HG02642 (cell line): ENCODE results near the gene RBL2.

Source experiments
- ATAC-seq: cut with Tn5 transposase; IDR thresholded peaks from one replicate; pipeline ENCODE4 v1.9.1; 2021; ENCODE audit warnings: mild to moderate bottlenecking; ENCODE audit not compliant: unreplicated experiment, poor library complexity

RBL2 gene

DNA sequence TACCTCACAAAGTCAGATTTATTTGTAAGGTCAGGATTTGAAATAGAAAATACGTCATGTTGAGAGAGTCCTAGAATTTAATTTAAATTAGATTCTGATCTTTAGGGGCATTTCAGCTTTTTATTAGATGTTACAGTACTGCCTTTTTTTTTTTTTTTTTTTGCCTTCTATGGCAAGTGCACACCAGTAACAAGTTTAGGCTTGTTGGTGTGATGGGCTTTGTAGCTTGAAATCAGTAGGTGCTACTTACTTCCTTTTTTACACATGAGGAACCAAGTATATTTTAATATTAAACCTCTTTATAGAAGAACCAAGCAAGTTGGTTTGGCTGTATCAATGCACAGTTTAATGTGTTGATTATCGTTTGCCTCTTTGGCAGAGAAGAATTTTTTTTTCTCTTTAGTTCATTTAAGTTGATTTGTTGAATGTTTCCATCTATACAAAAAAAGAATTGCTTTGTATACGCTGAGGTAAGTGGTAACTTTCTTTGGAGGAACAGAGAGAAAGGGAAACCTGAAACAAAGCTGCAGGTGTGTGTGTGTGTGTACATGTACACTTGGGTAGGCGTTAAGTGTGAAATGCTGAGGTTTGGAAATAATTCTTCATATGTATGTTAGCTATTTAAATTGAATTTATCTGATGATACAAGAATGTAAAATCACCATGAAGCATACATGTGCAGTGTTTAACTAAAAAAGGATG is 15.7 kb downstream of the RBL2 start:
- no peak for ATAC-seq

DNA sequence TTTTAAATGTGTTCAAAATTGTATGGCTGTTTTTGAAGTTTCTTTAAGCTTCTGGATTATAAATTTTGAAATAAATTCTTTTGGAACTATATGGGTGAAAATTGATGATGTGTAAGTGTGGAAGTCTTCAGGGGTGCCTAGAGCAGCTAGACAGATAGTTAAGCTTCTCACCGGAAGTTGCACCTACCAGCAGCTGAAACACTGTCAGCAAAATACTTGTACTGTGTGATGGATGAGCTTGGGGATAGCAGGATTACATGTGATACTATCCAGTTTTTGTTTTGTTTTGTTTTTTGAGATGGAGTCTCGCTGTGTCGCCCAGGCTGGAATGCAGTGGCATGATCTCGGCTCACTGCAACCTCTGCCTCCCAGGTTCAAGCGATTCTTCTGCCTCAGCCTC is 19.7 kb downstream of the RBL2 start:
- ATAC-seq: no peak

DNA sequence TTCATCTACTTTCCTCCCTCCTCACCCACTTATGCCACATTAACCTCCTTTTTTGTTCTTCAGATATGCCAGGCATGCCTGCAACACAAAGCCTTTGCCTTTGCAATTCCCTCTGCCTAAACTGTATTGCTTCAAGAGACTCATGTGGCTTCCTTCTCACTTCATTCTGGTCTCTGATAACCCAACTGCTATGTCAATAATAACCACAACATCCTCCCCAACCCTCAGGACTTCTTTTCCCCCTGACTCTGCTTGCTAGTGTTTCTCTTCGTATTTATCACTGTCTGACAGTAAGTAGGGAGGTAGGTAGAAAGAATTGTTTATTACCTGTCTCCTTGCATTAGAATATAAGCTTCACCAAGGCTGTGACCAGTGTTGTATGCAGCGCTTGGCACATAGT is 22.4 kb downstream of the RBL2 start:
- no peak for ATAC-seq

DNA sequence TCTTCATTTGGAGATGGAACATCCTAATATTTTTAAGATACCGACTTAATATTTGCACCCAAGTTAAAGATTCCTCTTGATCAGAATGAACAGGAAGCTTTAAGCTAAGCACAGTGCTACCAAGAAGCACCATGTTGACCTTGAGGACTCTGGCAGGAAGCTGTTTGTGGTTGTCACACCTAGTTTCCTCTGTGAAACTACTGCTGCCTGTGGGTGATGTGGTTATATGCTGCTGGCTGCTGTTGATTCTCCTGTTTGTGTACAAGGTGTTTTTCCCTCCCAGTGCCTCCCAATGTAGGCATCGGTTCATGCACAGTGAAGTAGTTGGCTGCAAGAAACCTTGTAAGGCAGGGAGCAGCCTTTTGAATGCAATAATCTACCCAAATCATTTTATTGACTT is 23.4 kb downstream of the RBL2 start:
- ATAC-seq: peak; percentile 100

DNA sequence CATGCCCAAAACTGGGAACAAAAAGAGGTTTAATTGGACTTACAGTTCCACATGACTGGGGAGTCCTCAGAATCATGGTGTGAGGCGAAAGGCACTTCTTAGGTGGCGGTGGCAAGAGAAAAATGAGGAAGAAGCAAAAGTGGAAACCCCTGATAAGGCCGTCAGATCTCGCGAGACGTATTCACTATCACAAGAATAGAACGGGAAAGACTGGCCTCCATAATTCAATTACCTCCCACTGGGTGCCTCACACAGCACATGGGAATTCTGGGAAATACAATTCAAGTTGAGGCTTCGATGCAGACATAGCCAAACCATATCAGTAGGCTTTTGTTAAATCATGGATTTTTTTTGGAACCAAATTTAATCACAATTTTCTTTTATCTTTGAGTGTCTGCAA is 24.4 kb downstream of the RBL2 start:
- ATAC-seq: no peak

DNA sequence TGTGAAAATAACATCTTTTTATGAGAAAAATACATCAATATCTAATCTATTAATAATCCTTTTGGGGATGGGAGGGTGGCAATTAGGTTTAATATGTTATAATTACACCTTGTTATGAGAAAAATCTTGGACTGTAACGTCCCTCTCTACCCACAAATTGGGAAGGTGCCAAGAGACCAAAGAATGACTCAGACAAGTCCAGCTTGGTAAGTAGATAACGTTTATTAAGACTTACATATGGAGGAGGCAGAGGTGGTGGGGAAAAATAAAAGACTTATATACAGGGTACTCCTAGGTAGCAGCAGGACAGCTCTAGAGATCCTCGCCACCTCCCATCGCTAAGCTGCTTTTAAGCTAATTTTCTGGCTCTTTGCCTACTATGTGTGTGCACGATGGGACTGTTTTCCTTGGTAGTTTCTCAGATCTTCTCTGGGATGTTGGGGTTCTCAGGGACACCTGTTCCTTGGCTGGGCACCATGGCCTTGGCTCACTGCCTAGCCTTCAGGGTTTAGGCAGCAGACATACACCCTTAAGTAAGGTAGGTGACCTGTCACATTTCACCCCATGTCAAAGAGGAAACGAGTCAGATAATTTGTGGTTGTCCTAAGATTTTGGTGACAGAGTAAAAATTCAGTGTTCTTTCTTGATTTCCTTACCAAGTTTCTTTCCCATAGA is 31.5 kb downstream of the RBL2 start:
- ATAC-seq: no peak

DNA sequence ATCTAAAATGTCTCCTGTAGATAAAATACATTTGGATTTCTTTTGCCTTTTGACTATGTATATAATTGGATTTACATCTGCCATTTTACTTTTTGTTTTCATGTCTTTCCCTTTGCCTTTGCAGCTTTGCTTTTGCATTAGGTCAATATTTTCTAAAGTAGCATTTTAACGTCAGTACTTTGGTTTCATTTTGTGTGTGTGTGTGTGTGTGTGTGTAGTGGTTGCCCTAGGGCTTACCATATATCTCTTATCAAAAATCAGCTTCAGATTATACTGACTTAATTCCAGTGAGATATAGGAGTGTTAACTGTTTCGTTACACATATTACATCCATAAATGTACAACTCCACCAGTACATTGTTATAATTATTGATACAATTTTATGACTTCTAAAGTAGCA is 42.6 kb downstream of the RBL2 start:
- ATAC-seq: no peak

DNA sequence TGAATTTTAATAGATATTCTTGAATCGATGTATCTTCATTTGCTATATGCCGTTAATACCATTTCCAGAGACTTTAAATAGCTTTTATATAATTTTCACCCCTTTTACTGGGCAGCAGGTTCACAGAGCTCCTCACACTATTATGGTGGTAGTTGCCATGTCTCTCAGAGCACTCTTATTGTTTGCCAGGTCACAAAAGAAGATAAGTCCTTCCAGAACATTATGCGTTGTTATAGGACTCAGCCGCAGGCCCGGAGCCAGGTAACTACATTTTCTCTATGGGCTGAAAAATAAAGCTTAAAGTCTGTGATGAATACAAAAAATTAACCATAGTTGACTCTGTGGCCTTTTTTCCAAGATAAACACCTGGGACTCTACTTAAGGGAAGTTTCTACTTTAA is 44.7 kb downstream of the RBL2 start:
- ATAC-seq: no peak

DNA sequence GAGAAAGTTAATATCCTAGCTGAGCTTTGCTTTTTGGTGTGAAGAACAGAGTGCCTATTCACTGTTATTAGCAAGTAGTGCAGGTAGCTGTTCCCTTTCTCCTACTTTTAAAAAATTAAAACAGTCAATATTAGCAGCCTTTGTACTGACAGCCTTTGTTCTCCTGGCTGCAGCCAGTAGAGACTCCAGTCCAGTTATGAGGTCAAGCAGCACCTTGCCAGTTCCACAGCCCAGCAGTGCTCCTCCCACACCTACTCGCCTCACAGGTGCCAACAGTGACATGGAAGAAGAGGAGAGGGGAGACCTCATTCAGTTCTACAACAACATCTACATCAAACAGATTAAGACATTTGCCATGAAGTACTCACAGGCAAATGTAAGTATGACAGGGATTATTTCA is 46.1 kb downstream of the RBL2 start:
- no peak for ATAC-seq

DNA sequence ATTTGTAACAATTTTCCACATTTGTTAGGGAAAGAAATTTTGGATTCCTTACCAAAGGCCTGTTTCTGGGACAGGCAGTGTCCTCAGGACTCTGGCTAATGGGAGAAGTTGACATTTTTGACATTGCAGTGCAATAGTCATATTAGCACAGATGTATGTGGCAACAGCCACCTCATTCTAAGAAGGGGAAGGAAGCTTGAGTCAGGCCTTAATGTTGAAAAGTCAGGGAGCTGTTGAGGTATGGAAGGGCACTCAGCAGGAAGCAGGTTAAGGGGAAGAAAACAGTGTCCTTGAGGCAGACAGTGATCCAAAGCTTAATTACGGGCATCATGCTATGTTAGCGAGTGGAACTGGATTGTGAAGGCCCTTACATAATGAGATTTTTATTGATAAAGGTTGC is 47.9 kb downstream of the RBL2 start:
- ATAC-seq: no peak

DNA sequence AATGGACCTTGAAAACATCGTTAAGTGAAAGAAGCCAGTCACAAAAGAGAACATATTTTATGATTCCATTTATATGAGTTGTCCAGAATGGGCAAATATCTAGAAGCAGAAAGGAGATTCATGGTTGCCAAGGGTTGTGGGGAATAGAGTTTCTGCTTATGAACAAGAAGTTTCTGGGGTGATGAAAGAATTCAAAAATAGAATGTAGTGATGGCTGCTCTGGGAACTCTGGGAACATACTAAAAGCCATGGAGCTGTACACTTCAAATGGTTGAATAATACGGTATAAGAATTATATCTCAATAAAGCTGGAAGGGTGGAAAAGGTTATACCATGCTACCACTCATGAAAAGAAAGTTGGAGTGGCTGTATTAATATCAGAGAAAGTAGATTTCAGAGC is 50.3 kb downstream of the RBL2 start:
- ATAC-seq: no peak

DNA sequence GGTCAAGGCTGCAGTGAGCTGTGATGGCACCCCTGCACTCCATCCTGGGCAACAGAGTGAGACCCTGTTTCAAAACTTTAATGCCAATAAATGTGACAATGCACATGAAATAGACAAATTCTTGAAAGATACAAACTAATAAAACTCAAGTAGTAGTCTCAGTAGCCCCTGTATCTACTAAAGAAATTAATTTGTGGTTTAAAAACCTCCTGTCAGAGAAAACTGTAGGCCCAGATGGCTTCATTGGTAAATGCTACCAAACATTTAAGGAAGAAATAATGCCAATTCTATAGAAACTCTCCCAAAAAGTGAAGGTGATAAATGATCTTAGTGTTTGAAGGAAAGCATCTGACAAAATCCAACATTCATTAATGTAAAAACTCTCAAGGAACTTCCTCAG is 52.0 kb downstream of the RBL2 start:
- ATAC-seq: no peak

DNA sequence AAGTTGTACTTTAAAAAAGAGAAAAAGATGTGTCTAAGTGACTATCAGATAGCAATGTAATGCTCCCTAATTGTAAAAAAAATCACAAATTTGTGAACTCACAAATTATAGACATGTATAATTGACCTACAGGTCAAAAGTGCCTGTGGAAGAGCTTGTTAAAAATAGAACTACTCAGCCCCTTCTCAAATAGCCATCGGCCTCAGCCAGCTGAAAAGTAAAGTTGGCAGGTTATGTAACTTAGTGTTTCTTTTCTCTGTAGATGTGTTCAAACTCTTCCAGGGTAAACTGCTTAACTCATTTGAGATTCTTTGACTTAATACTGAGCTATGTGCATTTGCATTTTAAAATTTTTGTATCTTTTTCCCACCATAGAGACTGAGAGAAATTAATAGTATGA is 55.5 kb downstream of the RBL2 start:
- no peak for ATAC-seq

DNA sequence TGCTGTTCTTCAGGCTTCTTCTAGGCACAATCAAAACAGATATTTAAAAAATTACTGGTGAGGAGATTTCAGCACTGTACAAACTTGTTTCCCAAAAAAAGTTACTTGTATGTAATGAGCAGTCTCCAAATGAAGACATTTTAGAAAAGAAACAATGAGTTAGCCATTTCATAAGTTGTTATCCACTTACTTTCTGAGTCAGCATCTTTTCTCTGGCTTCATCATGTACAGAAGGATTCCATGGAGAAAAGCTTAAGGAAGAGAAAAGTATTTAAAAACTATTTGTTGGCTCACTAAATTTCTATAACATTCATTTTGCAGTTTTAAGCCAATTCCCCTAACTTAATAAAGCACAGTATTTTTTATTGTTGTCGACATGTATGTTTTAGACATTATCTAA is 58.2 kb downstream of the RBL2 start:
- ATAC-seq: no peak

DNA sequence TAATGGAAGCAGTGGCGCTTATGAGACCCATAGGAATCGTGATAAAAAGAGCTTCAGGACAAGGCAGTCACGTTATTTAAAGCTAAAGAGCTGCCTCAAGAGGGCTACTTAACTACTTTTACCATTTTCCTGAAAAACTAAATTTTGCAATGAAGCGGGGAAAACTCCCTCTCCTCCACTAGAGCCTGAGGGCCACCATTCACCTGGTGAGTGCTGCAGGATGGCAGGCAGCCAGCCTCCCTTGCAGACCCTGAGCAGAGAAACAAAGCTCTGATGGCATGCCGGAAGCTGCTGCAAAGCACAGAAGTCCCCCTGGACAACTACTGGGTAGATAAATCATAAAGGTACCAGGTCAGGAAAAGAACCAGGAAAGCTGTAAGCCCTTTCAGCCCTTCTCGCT is 60.4 kb downstream of the RBL2 start:
- no peak for ATAC-seq

DNA sequence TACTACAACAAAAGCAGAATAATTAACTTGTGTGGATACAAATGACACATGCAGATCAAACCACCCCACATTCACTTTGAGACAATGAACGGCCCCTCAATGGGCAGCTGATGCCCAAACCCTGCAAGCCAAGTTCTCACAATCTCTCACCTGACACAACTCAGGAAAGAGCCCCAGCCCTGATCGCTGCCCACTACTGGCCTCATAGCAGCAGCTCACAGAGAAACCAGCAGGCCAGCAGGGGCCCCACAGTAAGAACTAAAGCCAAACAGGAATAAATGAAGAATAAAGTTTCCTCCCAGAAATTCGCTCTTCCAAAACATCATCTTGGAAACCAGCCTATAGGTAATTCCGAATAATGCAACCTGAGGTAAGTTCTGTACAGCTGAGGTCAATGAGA is 61.1 kb downstream of the RBL2 start:
- ATAC-seq: no peak

DNA sequence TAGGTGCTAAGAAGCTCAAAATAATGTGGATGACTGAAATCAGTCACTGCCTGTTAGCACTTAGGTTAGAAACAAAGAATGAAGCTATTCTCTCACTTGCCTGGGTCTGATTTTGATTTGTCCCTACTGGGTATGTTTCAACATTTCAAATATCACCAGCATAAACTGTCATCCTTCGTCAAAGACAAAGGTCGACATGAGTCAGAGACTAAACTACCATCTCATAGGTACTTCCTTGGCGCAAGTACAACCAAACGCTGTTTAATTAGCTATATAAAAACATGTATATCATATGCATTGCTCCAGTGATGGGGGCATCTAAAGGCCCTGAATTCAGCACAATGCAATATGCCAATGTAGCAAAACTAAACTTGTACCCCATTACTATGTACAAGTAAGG is 64.7 kb downstream of the RBL2 start:
- no peak for ATAC-seq

DNA sequence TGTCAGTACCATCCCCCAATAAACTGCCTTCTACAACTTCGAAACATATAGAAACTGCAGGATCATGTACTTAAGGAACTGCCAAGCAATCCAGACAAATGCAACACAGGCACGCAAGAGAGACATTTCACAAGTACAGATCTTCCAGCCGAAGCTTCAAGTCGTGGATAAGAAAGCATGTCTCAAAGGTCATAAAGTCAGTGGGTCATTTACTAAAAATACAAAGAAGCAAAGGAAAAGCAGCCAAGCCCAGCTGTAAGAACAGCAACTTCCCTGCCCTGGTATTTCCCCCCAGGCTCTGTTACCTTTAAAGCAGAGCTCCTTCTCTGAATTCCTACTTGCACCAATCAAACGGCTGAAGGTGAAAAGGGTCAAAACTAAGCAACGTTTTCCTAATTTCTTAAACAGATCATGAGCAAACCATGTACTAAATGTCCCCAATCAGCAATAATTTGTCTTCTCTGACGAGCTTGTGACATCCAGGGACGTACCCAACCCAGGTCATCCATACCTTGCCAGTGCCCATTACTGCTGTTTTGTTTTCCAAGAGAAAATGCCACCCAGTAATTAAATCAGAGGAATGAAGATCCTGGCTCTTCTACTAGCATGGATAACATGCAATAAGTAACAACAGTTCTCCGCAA is 67.1 kb downstream of the RBL2 start:
- no peak for ATAC-seq

DNA sequence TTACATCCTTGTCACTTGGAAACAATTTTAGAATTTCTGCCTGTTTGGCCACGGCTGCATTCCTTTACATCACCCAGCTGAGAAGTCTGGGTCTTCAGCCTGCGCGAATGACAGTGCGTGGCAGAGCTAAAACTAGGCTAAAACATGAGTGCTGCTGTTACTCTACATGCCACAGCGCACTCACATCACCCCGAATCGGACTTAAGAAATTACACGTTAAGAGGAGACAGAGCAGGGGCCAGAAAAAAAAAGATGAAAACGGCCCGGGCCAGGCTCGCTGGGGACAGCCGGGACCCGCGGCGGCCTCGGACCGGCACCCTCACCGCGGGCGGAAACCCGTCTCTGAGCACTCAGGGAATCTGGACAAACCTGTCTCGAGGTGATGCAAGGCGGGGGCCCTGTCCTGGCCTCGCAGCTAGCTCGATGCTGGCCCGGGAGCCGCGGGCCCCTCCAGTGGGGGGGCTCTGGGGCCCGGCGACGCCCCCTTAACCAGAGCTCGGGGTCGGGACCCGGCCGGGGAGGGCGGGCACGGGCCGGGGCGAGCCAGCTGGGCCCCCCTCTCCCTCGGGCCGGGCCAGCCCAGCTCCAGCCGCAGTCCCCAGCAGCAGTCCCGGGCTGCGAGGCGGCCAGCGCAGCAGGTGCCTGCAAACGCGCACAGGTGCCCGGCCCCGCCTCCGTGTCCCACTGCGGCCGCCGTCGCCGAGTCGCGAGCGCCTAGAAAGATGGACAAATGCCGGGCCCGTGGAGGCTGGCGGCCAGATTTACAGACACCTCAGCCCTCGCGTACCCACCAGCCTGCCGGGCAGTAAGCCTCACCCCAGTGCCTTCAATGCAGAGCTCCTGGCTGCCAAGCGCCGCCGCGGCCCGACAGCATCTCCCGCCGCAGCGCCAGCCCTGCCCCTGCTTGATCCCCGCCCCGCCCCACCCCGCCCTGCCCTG is 68.3 kb downstream of the RBL2 start, which contains the start of gene AKTIP:
TSS of gene AKTIP (minus strand) at position 879 of the 939 bp plus-strand sequence. CDS start 2,950 bp downstream, outside the sequence.
- peak; percentile 30 for ATAC-seq

DNA sequence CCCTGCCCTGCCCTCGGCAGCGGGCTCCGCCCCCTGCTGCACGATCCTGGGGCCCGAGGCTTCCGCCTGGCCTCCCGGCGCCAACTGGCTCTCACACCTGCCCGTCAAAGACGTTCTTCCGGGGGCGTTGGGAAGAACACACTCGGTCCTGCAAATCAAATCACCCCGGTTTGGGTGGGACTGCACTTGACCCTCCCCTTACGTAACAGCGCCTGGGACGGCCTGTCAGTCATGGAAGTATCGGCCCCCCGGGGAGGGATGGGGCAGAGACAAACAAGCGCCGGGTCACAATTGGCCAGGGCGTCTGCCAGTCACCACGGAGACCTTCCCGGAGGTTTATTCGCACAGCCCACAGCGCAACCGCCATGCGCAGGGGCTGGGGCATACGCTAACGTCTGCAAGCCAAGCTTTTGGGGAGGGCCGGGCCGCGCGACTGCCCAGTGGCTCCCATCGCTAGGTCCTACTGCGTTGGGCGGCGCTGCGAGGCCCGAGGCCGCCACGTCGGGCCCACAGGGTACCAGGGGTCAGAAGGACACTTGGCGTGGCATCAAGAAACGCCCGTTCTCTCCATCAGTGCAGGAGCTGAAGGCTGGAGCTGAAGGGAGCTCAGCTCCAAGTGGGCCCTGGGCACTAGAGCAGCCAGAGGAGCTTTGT is 69.1 kb downstream of the RBL2 start:
- peak; percentile 97 for ATAC-seq
